Natural killer cell (primary cell): ENCODE data around the gene RALB. TPM values are rescaled to one million over a fixed set of nuclear protein-coding genes. Genes with fewer than 3 reads are reported as not detected.

Experiments
- ATAC-seq, 3 donors: fragments of 150-1000 bp in 2 of 3; fragments of 200-7000 bp in 1 of 3; cut with Tn5 transposase; 1 replicate in 1 of 3; 2 replicates in 2 of 3; pipeline ENCODE4 v1.10.0; 2021; ENCODE audit warnings: mild to moderate bottlenecking in 2 of 3, moderate library complexity in 2 of 3
- DNase-seq, 2 donors: peaks; one replicate each; pipeline versions ENCODE4 v3.0.0 to v3.0.0-alpha.2; 2013 to 2021; ENCODE audit warnings: mixed read lengths in 1 of 2
- H3K27ac ChIP-seq: one replicate; pipeline ENCODE4 v1.5.1; 2013; ENCODE audit warnings: mild to moderate bottlenecking, low read length
- H3K27me3 ChIP-seq: one replicate; pipeline ENCODE4 v1.6.1; 2013; ENCODE audit warnings: low read length; ENCODE audit not compliant: control insufficient read depth, insufficient read depth
- H3K36me3 ChIP-seq: one replicate; pipeline ENCODE4 v1.6.1; 2013; ENCODE audit warnings: low read length; ENCODE audit not compliant: control insufficient read depth, insufficient read depth
- H3K4me1 ChIP-seq: one replicate; pipeline ENCODE4 v1.6.1; 2013; ENCODE audit warnings: low read length; ENCODE audit not compliant: control insufficient read depth, insufficient read depth
- H3K4me3 ChIP-seq: one replicate; pipeline ENCODE4 v1.5.1; 2013; ENCODE audit warnings: low read length
- H3K9me3 ChIP-seq: one replicate; pipeline ENCODE4 v1.6.1; 2013; ENCODE audit warnings: low read length; ENCODE audit not compliant: control insufficient read depth, insufficient read depth
- H3K27ac Mint-ChIP-seq, 2 donors: one replicate each; pipeline ENCODE4 v1.8.0; 2022; ENCODE audit warnings: mild to moderate bottlenecking in 2 of 2, mixed read lengths in 2 of 2, moderate library complexity in 1 of 2
- H3K27me3 Mint-ChIP-seq, 2 donors: one replicate each; pipeline ENCODE4 v1.8.0; 2022; ENCODE audit warnings: low read depth in 2 of 2, mixed read lengths in 2 of 2
- H3K36me3 Mint-ChIP-seq: one replicate; pipeline ENCODE4 v1.8.0; 2022; ENCODE audit warnings: mixed read lengths
- H3K4me1 Mint-ChIP-seq, 2 donors: one replicate each; pipeline ENCODE4 v1.8.0; 2022; ENCODE audit warnings: mixed read lengths in 2 of 2
- H3K4me3 Mint-ChIP-seq: one replicate; pipeline ENCODE4 v1.8.0; 2022; ENCODE audit warnings: mild to moderate bottlenecking, moderate library complexity, mixed read lengths
- H3K9me3 Mint-ChIP-seq, 2 donors: one replicate each; pipeline ENCODE4 v1.8.0; 2022; ENCODE audit warnings: mixed read lengths in 2 of 2
- CTCF ChIP-seq: fragments of 200-600 bp; IDR thresholded peaks from one replicate; pipeline ENCODE4 v1.8.0; 2022; ENCODE audit warnings: antibody characterized with exemption
- WGBS: methylation state at CpG from one replicate; pipeline ENCODE4 v1.1.7; 2013; ENCODE audit warnings: missing lambda C conversion rate; ENCODE audit not compliant: insufficient coverage; 5-methylcytosine and 5-hydroxymethylcytosine counted together
- intact Hi-C: fragments of 100-400 bp; cut with micrococcal nuclease; formaldehyde crosslinking; loops from one replicate; pipeline ENCODE4 v1.14.2; 2022
- total RNA-seq, 4 donors: library from RNA; stranded (reverse); fragments of 120-200 nt in 1 of 4; gene quantifications; one replicate each; pipeline versions ENCODE4 v1.2.3 to v1.2.4, GENCODE V29; 2013 to 2022

The RALB gene
- total RNA-seq, 3 donors from 2014 or later (not counting 1 experiment from before 2014, with no cell fraction given): 21.0 to 25.9 (median 25.4) TPM

- peaks cover 11% of the 10 kb centered on the region for H3K36me3 ChIP-seq
- no peaks in the 10 kb centered on the region for H3K9me3 ChIP-seq
- no peak overlapping the region for H3K27ac ChIP-seq
- H3K36me3 Mint-ChIP-seq: peaks cover 17% of the 10 kb centered on the region
- no peak overlapping the region for H3K4me3 ChIP-seq
- no peaks in the 10 kb centered on the region for H3K27me3 ChIP-seq
- DNase-seq (no peak), ATAC-seq (no peak)
- no peak overlapping the region for H3K4me3 Mint-ChIP-seq
- peaks cover 16 to 17% of the 10 kb centered on the region in 2 donors for H3K4me1 Mint-ChIP-seq
- H3K27ac Mint-ChIP-seq: peak overlapping the region; percentile 56 to 59
- no peaks in the 10 kb centered on the region for H3K4me1 ChIP-seq
- TF ChIP-seq CTCF: no peak
- 43% methylated on average over 8 of the region's 8 CpGs for WGBS
- no peaks in the 10 kb centered on the region for H3K27me3 Mint-ChIP-seq
- no peaks in the 10 kb centered on the region for H3K9me3 Mint-ChIP-seq
- intact Hi-C loops: no loop called here
Measured at GRCh38 chr2:120287183-120288015, 34.7 kb downstream of the RALB start.

GRCh38 chr2:120288016-120288373 lies 35.3 kb downstream of the RALB start:
- 100% methylated on average over 1 of the region's 1 CpG for WGBS
- no peak overlapping the region for H3K27ac ChIP-seq
- intact Hi-C loops: no loop called here
- Mint-ChIP-seq H3K36me3 (peaks cover 17% of the 10 kb centered on the region), H3K9me3 (no peaks in the 10 kb centered on the region), H3K4me1 (peaks cover 16 to 17% of the 10 kb centered on the region in 2 donors), H3K27ac (no peak overlapping the region), H3K27me3 (no peaks in the 10 kb centered on the region), H3K4me3 (no peak overlapping the region)
- ATAC-seq (no peak), DNase-seq (no peak)
- H3K4me1 ChIP-seq: no peaks in the 10 kb centered on the region
- H3K27me3 ChIP-seq: no peaks in the 10 kb centered on the region
- no peaks in the 10 kb centered on the region for H3K9me3 ChIP-seq
- peaks cover 13% of the 10 kb centered on the region for H3K36me3 ChIP-seq
- H3K4me3 ChIP-seq: no peak overlapping the region
- no peak for TF ChIP-seq CTCF

GRCh38 chr2:120289221-120289906 lies 36.7 kb downstream of the RALB start:
- peaks cover 25% of the 10 kb centered on the region for H3K36me3 ChIP-seq
- H3K27me3 Mint-ChIP-seq: no peaks in the 10 kb centered on the region
- H3K4me3 Mint-ChIP-seq: no peak overlapping the region
- intact Hi-C loops: no loop called here
- no peak for ATAC-seq
- H3K27ac ChIP-seq: no peak overlapping the region
- no peaks in the 10 kb centered on the region for H3K9me3 ChIP-seq
- H3K4me1 ChIP-seq: no peaks in the 10 kb centered on the region
- no peak overlapping the region for H3K27ac Mint-ChIP-seq
- H3K27me3 ChIP-seq: no peaks in the 10 kb centered on the region
- H3K9me3 Mint-ChIP-seq: no peaks in the 10 kb centered on the region
- H3K4me3 ChIP-seq: no peak overlapping the region
- H3K4me1 Mint-ChIP-seq: peaks cover 16 to 17% of the 10 kb centered on the region in 2 donors
- WGBS: 99% methylated on average over 14 of the region's 14 CpGs
- H3K36me3 Mint-ChIP-seq: peaks cover 17% of the 10 kb centered on the region
- no peak for TF ChIP-seq CTCF
- no peak for DNase-seq
